ENCODE results near the gene FGD5. TPM values are rescaled to one million over a fixed set of nuclear protein-coding genes. Genes with fewer than 3 reads are reported as not detected.

The FGD5 gene
- total and polyA plus RNA-seq, 3 donors from 2014 or later: 14.4 to 17.8 (median 15.6) TPM

DNA sequence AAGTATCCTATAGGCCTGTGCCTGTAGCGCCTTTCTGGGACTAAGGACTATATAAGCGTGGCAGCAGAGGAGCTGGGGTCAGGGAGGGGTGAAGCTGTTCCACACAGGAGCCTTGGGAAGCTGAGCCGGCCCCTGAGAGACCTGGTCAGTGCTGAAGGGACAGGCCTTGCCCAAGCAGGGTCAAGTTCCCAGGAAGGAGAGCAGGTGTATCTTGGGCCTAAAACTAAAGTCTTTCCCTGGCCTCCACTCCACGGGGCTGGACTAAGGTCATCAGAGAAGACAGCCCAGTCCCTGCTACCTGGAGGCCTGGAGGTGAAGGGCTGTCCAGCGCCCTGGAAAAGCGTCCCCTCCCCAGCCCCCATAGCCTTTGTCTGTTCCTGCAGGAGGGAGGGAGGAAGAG is 104.7 kb downstream of the FGD5 start:
- H3K4me1 ChIP-seq: no peaks in the 10 kb centered on the region
- no peak overlapping the region for H3K27ac ChIP-seq
- H3K36me3 ChIP-seq (ENCODE audit: low read depth, missing control alignments): no peaks in the 10 kb centered on the region
- no peak overlapping the region for H3K4me3 ChIP-seq
- intact Hi-C loops (cut with DNase I; ENCODE audit: low total_unique reads): no loop called here
- TF ChIP-seq, protein P1, sequence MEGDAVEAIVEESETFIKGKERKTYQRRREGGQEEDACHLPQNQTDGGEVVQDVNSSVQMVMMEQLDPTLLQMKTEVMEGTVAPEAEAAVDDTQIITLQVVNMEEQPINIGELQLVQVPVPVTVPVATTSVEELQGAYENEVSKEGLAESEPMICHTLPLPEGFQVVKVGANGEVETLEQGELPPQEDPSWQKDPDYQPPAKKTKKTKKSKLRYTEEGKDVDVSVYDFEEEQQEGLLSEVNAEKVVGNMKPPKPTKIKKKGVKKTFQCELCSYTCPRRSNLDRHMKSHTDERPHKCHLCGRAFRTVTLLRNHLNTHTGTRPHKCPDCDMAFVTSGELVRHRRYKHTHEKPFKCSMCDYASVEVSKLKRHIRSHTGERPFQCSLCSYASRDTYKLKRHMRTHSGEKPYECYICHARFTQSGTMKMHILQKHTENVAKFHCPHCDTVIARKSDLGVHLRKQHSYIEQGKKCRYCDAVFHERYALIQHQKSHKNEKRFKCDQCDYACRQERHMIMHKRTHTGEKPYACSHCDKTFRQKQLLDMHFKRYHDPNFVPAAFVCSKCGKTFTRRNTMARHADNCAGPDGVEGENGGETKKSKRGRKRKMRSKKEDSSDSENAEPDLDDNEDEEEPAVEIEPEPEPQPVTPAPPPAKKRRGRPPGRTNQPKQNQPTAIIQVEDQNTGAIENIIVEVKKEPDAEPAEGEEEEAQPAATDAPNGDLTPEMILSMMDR (IDR thresholded peaks at IDR 0.05): no peak
- TF ChIP-seq POLR2A (IDR thresholded peaks at IDR 0.05): no peak
- 74 to 89% methylated on average over 5 to 6 of the region's 6 CpGs for WGBS, 2 donors
- no peaks in the 10 kb centered on the region for H3K9me3 ChIP-seq
- H3K27me3 ChIP-seq: no peaks in the 10 kb centered on the region
- peak; percentile 12 for DNase-seq

DNA sequence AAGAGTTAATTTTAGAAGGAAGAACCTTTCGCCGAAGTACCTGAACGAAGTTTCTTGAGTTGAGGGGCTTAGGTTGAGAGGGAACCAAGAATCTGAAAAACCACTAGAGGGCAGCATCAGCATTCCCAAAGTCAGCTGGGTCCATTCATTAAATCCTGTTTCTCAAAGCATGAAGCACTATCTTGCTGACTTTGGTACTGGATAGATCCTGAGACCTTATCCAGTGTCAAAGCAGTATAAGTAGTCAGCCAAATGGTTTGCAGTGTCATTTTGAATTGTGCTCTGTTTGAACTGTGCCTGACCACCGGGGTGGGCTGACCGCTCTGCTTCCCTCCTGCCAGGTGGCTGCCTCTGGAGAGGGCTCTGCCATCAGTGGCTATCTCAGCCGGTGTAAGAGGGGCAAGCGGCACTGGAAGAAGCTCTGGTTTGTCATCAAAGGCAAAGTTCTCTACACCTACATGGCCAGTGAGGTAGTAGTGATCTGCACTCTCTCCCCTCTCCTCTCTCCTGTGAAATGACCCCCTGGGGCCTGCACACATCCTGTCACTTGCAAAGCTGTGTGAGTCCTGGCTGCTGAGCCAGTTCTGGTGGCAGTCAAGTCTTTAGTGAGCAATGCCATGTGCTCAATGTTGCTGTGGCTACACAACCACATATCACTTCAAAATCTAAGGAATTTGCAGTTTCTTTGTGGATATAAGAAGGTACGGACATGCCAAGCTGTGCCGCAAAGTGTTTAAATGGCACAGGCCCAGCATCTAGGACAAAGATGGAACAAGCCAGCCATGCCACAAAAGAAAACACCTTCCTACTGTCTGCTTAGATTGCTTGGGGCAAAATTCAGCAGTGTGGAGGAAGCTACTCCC is 107.2 kb downstream of the FGD5 start:
- H3K36me3 ChIP-seq (ENCODE audit: low read depth, missing control alignments): no peaks in the 10 kb centered on the region
- H3K9me3 ChIP-seq: no peaks in the 10 kb centered on the region
- no peaks in the 10 kb centered on the region for H3K27me3 ChIP-seq
- intact Hi-C loops (cut with DNase I; ENCODE audit: low total_unique reads): no loop called here
- H3K27ac ChIP-seq: no peak overlapping the region
- WGBS, 2 donors: 66 to 75% methylated on average over 9 of the region's 9 CpGs
- DNase-seq: no peak
- no peaks in the 10 kb centered on the region for H3K4me1 ChIP-seq
- H3K4me3 ChIP-seq: no peak overlapping the region
- no peak for TF ChIP-seq POLR2A (IDR thresholded peaks at IDR 0.05)
- TF ChIP-seq, protein P1 (IDR thresholded peaks at IDR 0.05): peak in 2 of 3 experiments; percentile 51 to 72

DNA sequence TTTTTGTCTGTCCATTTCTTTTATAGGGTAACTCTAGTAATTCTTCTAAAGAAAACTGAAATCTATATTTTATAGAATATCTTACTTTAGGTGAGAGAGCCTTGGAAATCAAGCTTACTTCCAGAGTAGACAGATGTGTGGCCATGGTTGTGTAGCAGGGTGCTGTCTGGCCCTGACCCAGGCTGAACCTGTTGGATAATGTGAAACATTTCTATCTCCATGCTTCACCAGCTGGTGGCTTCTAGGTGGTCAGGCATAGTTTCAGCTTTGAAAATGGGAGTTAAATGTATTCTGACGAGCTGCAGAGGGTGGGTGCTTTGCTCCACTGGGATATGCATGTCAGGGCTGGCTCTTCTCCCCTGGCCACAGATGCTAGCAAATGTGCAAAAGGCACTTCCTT is 107.8 kb downstream of the FGD5 start:
- Histone ChIP-seq H3K27ac (no peak overlapping the region), H3K4me1 (no peaks in the 10 kb centered on the region), H3K27me3 (no peaks in the 10 kb centered on the region), H3K4me3 (no peak overlapping the region), H3K36me3 (ENCODE audit: low read depth, missing control alignments) (no peaks in the 10 kb centered on the region), H3K9me3 (no peaks in the 10 kb centered on the region)
- no peak for DNase-seq
- TF ChIP-seq POLR2A (IDR thresholded peaks at IDR 0.05): no peak
- TF ChIP-seq, protein P1 (IDR thresholded peaks at IDR 0.05): no peak
- WGBS, 2 donors: 50 to 64% methylated on average over 1 of the region's 1 CpG
- intact Hi-C loops (cut with DNase I; ENCODE audit: low total_unique reads): no loop called here

DNA sequence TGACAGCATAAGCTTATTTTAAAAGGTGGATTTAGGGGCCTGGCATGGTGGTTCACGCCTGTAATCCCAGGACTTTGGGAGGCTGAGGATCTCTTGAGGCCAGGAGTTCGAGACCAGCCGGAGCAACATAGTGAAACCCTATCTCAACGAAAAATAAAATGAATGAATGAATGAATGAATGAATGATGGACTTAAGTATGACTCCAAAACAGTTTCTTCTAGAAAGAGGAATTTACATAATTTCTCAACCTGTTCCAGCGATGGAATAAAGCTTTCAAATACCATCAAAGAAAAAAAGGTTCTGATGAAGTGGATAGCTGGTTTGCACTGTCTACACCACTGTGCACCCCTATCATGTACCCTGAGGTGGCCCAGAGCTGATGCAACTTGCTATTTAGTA is 108.5 kb downstream of the FGD5 start:
- Histone ChIP-seq H3K27me3 (no peaks in the 10 kb centered on the region), H3K9me3 (no peaks in the 10 kb centered on the region), H3K36me3 (ENCODE audit: low read depth, missing control alignments) (no peaks in the 10 kb centered on the region), H3K4me3 (no peak overlapping the region), H3K4me1 (no peaks in the 10 kb centered on the region), H3K27ac (no peak overlapping the region)
- no peak for DNase-seq
- WGBS, 2 donors: 89 to 92% methylated on average over 5 of the region's 5 CpGs
- TF ChIP-seq, protein P1 (IDR thresholded peaks at IDR 0.05): no peak
- no peak for TF ChIP-seq POLR2A (IDR thresholded peaks at IDR 0.05)
- intact Hi-C loops (cut with DNase I; ENCODE audit: low total_unique reads): no loop called here
